ENCODE measurements around the gene UBFD1. TPM values are rescaled to one million over a fixed set of nuclear protein-coding genes. Genes with fewer than 3 reads are reported as not detected.
"Not testable (repeated sequence)": the region's sequence is repeated elsewhere in the genome, so short reads cannot be mapped to it uniquely, and the experiment has no call there.

The UBFD1 gene
- total RNA-seq, 6 experiments from 2014 or later, result 27.6 to 50.5 (median 37.4) TPM

GRCh38 chr16:23581764-23582163 is 24.2 kb downstream of the UBFD1 start:
- no peak overlapping the region for H3K4me3 ChIP-seq
- intact Hi-C loops (cut with DNase I), result no loop called here
- no peak overlapping the region for H3K27ac ChIP-seq
- no peaks in the 10 kb centered on the region for H3K27me3 ChIP-seq
- ATAC-seq (no peak), DNase-seq (no peak)
- H3K36me3 ChIP-seq, result peaks cover 0 to 53% (median 24%) of the 10 kb centered on the region in 4 donors
- H3K9me3 ChIP-seq, result no peaks in the 10 kb centered on the region
- H3K4me1 ChIP-seq, result no peaks in the 10 kb centered on the region
- no peak for TF ChIP-seq POLR2A (IDR thresholded peaks at IDR 0.05)
- no peak for TF ChIP-seq CTCF (IDR thresholded peaks at IDR 0.05)

- H3K9me3 ChIP-seq; H3K27ac ChIP-seq; intact Hi-C loops (cut with DNase I); H3K27me3 ChIP-seq; DNase-seq; H3K4me3 ChIP-seq; ATAC-seq; H3K4me1 ChIP-seq: not testable (repeated sequence)
- peaks cover 0 to 60% (median 26%) of the 10 kb centered on the region in 4 donors for H3K36me3 ChIP-seq
- WGBS (ENCODE audit: insufficient coverage, low coverage, low lambda C conversion rate, missing lambda C conversion rate), result 100% methylated on average over 1 of the region's 30 CpGs
Observed at GRCh38 chr16:23583271-23583670, 25.7 kb downstream of the UBFD1 start.

GRCh38 chr16:23584186-23585076 is 26.9 kb downstream of the UBFD1 start:
- Histone ChIP-seq H3K36me3 (peaks cover 0 to 64% (median 32%) of the 10 kb centered on the region in 4 donors), H3K4me1 (no peaks in the 10 kb centered on the region), H3K9me3 (no peaks in the 10 kb centered on the region), H3K27me3 (no peaks in the 10 kb centered on the region), H3K4me3 (no peak overlapping the region), H3K27ac (no peak overlapping the region)
- intact Hi-C loops (cut with DNase I), result no loop called here
- DNase-seq (no peak), ATAC-seq (no peak)
- 66% methylated on average over 8 of the region's 14 CpGs for WGBS (ENCODE audit: insufficient coverage, low coverage, low lambda C conversion rate, missing lambda C conversion rate)
- TF ChIP-seq POLR2A (IDR thresholded peaks at IDR 0.05), result no peak
- TF ChIP-seq CTCF (IDR thresholded peaks at IDR 0.05), result no peak

- H3K4me3 ChIP-seq, result no peak overlapping the region
- no peak for TF ChIP-seq POLR2A (IDR thresholded peaks at IDR 0.05)
- no peak for TF ChIP-seq CTCF (IDR thresholded peaks at IDR 0.05)
- H3K27me3 ChIP-seq, result no peaks in the 10 kb centered on the region
- H3K9me3 ChIP-seq, result no peaks in the 10 kb centered on the region
- H3K27ac ChIP-seq, result no peak overlapping the region
- DNase-seq (no peak), ATAC-seq (no peak)
- no peaks in the 10 kb centered on the region for H3K4me1 ChIP-seq
- H3K36me3 ChIP-seq, result peaks cover 0 to 63% (median 32%) of the 10 kb centered on the region in 4 donors
- intact Hi-C loops (cut with DNase I), result no loop called here
- 72% methylated on average over 4 of the region's 5 CpGs for WGBS (ENCODE audit: insufficient coverage, low coverage, low lambda C conversion rate, missing lambda C conversion rate)
Observed at GRCh38 chr16:23587726-23588125, 30.2 kb downstream of the UBFD1 start.

GRCh38 chr16:23590181-23590580 is 32.7 kb downstream of the UBFD1 start:
- intact Hi-C loops (cut with DNase I), result no loop called here

More at GRCh38 chr16:23590181-23590580, 32.7 kb downstream of the UBFD1 start:
- H3K27ac ChIP-seq, result no peak overlapping the region
- H3K4me1 ChIP-seq, result peaks cover 0 to 12% (median 6%) of the 10 kb centered on the region in 4 donors
- no peak for DNase-seq
- 83% methylated on average over 3 of the region's 3 CpGs for WGBS (ENCODE audit: insufficient coverage, low coverage, low lambda C conversion rate, missing lambda C conversion rate)
- TF ChIP-seq CTCF (IDR thresholded peaks at IDR 0.05) (no peak), POLR2A (IDR thresholded peaks at IDR 0.05) (no peak)
- ATAC-seq, result no peak
- no peak overlapping the region for H3K4me3 ChIP-seq
- H3K36me3 ChIP-seq, result peaks cover 0 to 56% (median 27%) of the 10 kb centered on the region in 4 donors
- H3K27me3 ChIP-seq, result no peaks in the 10 kb centered on the region
- no peaks in the 10 kb centered on the region for H3K9me3 ChIP-seq
